Glomerular visceral epithelial cell (primary cell): ENCODE data around the gene COL23A1.
A peak's percentile ranks its signal among the peaks of the same experiment; 100 is the strongest.

ENCODE experiments used
- DNase-seq: peaks from one replicate; pipeline ENCODE4 v3.0.0-alpha.2; 2016; ENCODE audit errors: extremely low spot score

Gene COL23A1

GRCh38 chr5:178434851-178435250 is 155.3 kb downstream of the COL23A1 start:
- no peak for DNase-seq

DNA sequence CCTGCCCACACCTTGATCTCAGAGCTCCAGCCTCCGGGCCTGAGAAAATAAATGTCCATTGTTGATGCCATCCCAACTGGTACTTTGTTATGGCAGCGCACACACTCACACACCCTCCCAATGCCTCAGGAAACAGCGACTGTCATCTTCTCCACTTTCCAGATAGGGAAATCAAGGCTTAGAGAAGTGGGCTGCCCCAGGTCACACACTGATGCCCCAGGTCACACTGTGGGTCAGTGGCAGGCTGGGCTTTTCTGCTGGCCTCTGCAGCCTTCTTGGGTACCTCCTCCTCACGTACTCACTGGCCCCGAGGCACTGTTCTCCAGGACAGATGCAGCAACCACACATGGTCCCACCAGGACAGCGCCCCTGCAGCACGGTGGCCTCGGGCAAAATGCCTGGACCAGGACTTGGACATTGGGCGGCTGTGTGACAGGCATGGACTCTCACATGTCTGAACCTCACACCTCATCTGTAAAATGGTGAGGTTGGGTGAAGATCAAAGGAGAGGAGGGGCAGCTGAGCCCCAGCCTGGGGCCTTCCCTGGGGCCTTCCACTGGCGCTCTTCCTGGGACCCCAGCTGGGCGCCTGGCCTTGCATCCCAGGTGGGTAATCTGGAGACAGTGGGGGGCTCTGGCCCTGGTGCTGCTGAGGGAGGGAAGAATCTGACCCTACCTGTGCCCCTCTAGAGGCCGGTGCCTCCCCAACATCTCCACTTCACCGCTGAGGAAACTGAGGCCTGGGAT is 156.0 kb downstream of the COL23A1 start:
- DNase-seq: no peak

- no peak for DNase-seq
These were observed 156.9 kb downstream of the COL23A1 start for GRCh38 chr5:178433273-178433775.

DNA sequence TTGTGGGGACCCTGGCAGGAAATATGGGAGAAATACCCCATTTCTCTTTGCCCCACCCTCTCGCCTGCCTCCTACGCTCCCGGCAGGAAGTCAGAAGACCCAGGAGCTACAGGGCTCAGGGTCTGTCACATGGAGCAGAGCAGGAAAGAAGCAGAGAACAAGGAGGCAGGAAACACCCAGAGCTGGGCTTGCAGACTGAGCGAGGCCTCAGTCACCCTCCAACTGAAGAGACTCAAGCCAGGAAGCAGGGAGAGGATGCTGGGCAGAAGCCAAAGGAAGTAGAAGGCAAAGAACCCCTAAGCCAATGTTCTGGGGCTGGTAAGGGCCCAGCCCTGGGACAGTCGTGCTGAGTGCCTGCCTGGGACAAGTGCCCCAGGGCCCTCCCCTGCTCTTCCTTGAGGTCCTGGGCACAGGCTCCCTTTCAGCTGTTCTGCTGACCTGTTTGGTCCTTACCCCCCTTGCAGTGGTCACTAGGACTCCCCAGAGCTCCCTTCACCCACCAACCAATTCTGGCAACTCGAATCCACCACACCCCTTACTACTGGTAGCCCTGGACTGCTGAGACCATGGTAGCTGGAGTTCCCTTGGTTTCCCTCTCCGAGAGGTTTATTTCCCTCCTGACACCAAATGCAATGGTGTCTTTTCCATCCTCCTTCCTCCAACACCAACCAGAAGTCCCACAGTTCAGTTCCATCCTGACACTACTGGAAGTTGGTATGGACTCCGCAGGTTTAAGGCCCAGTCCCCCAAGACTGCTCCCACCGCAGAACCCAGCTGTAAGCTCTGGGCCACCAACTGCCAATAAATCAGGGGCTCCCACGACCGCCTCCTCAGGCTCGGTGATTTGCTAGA is 157.5 kb downstream of the COL23A1 start:
- no peak for DNase-seq

- peak; percentile 11 for DNase-seq
These were observed 158.4 kb downstream of the COL23A1 start for GRCh38 chr5:178431782-178432165.

- DNase-seq: no peak
These were observed 159.0 kb downstream of the COL23A1 start for GRCh38 chr5:178431063-178431781.

DNA sequence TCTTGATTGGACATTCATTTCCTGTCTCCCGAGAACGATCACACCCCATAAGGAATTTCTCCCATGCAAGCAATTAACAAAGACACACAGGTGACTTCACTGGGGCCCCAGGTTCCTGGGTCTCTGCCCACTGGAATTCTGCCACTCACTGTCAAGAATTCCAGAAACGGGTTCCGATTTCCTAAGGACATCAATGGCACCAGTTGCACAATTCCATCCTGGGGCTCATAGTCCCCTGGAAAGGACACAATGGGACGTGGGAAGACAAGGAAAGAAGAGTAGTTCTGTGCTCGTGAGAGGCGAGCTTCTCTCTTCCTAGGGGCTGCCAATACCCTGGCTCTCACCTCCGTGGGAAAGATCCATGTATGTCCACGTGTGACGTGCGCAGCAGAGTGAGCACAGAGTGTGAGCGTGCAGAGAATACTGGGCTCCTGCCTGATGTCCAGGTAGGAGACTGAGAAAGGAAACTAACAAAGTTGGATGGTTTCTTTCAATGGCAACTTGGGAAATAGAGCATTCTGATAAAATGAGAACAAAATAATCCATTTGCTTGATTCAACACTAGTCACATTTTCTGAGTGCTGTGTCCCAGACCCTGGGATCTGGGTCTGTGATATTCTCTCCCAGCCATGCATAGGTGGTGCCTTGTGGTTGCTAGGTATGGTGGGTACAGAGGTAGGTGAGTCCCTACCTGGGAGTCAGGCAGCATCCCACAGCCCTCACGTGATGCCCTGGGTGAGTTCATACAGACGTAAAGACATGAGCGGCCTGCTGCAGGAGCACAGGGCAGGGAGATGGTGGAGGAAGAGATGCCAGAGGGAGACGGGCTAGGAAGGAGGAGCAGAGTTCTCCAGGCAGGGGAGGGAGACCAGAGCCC is 159.8 kb downstream of the COL23A1 start:
- no peak for DNase-seq

GRCh38 chr5:178429491-178430185 is 160.6 kb downstream of the COL23A1 start:
- no peak for DNase-seq

GRCh38 chr5:178429156-178429468 is 161.1 kb downstream of the COL23A1 start:
- DNase-seq: no peak

GRCh38 chr5:178428341-178429155 is 161.6 kb downstream of the COL23A1 start:
- no peak for DNase-seq

GRCh38 chr5:178427576-178428197 is 162.5 kb downstream of the COL23A1 start:
- DNase-seq: no peak

- DNase-seq: no peak
These were observed 163.7 kb downstream of the COL23A1 start for GRCh38 chr5:178426326-178427130.

DNA sequence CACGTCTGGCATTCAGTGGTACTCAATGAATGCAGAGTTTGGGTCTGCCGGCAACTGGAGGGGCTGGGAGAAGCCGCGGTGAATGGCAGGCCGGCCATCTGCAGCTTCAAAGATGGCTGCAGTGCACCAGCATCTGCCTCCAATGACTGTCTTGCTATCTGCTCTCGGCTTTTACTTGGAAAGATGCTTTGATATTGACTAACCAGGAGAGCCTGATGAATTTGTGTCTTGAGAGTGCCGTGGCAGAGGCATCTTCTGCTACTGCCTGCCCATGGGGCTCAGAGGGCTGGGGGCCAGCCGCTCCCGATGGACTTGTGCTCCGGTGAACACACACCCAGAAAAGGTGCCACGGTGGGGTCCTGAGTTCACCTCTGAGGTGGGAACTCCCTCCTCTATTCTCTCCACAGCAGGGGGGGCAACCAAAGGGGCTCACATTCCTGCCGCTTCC is 164.5 kb downstream of the COL23A1 start:
- DNase-seq: no peak

GRCh38 chr5:178424810-178425177 is 165.4 kb downstream of the COL23A1 start:
- DNase-seq: no peak

DNA sequence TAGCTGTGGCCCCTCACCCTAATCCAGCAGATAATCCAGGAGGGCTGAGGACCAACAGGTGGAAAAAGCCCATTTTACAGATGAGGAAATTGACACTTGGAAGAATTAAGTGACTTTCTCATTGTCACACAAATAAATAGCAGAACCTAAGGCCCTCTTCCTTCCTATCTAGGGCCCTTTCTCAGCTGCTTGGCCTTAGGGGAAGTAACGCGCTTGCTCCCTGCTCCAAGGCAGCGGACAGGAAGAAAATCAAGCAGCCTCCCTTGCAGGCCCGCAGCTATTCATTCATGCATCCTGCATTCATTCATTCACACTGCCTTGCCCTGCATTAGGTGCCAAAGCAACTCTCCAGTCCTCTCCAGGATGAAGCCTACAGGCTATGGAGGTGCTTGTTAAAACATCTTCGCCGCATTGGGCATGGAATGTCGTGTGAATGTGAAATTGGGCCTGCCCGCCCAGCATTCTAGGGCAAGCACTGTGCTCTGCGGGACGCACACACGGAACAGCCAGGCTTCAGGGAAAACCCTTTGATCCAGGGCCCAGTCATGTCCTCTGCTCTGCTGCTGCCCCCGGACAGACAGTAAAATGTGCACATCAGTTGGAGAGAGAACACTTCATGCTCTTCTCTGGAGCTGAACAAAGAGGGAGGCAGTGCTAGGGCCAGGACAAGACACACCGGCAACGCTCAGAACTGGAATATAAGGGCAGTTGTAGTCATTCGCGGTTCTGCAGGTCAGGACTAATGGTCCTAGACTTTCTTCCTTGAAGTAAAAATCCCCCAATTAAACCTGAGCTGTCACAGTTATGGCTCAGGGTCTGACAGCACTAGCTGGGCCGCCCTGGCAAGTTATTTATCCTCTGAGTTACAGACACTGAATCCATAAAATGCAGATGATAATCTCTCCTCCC is 166.0 kb downstream of the COL23A1 start:
- no peak for DNase-seq

- no peak for DNase-seq
These were observed 166.8 kb downstream of the COL23A1 start for GRCh38 chr5:178423431-178423830.

GRCh38 chr5:178422400-178422775 is 167.8 kb downstream of the COL23A1 start:
- no peak for DNase-seq
